ENCODE results near the gene METTL15.
"Not testable (repeated sequence)": the region's sequence is repeated elsewhere in the genome, so short reads cannot be mapped to it uniquely, and the experiment has no call there.

The METTL15 gene

GRCh38 chr11:28110108-28110820 is 2.1 kb downstream of the METTL15 start:
- DNase-seq (ENCODE audit: low read depth in 2 of 2) = peak in 1 of 2 donors; percentile 27

- DNase-seq (ENCODE audit: low read depth in 2 of 2) = no peak
Observed at GRCh38 chr11:28110821-28111200, 2.6 kb downstream of the METTL15 start.

- no peak for DNase-seq (ENCODE audit: low read depth in 2 of 2)
Observed at GRCh38 chr11:28114116-28114515, 5.9 kb downstream of the METTL15 start.

- DNase-seq (ENCODE audit: low read depth in 2 of 2) = no peak
Observed at GRCh38 chr11:28114731-28115130, 6.5 kb downstream of the METTL15 start.

GRCh38 chr11:28117712-28118111 is 9.5 kb downstream of the METTL15 start:
- DNase-seq (ENCODE audit: low read depth in 2 of 2) = no peak

GRCh38 chr11:28123151-28123581 is 15.0 kb downstream of the METTL15 start:
- DNase-seq (ENCODE audit: low read depth in 2 of 2) = no peak

- DNase-seq (ENCODE audit: low read depth in 2 of 2) = no peak
Observed at GRCh38 chr11:28132548-28132947, 24.4 kb downstream of the METTL15 start.

GRCh38 chr11:28133146-28133545 is 25.0 kb downstream of the METTL15 start:
- no peak for DNase-seq (ENCODE audit: low read depth in 2 of 2)

- not testable (repeated sequence) for DNase-seq (ENCODE audit: low read depth in 2 of 2)
Observed at GRCh38 chr11:28136157-28136556, 28.0 kb downstream of the METTL15 start.

- DNase-seq (ENCODE audit: low read depth in 2 of 2) = no peak
Observed at GRCh38 chr11:28137366-28137765, 29.2 kb downstream of the METTL15 start.

GRCh38 chr11:28137832-28138231 is 29.6 kb downstream of the METTL15 start:
- DNase-seq (ENCODE audit: low read depth in 2 of 2) = no peak

GRCh38 chr11:28139841-28140415 is 31.7 kb downstream of the METTL15 start:
- DNase-seq (ENCODE audit: low read depth in 2 of 2) = no peak

GRCh38 chr11:28140689-28141455 is 32.7 kb downstream of the METTL15 start:
- DNase-seq (ENCODE audit: low read depth in 2 of 2) = no peak

GRCh38 chr11:28142724-28143123 is 34.5 kb downstream of the METTL15 start:
- DNase-seq (ENCODE audit: low read depth in 2 of 2) = no peak

- DNase-seq (ENCODE audit: low read depth in 2 of 2) = no peak
Observed at GRCh38 chr11:28144808-28145207, 36.6 kb downstream of the METTL15 start.

- no peak for DNase-seq (ENCODE audit: low read depth in 2 of 2)
Observed at GRCh38 chr11:28146123-28146751, 38.0 kb downstream of the METTL15 start.

- no peak for DNase-seq (ENCODE audit: low read depth in 2 of 2)
Observed at GRCh38 chr11:28152743-28153142, 44.6 kb downstream of the METTL15 start.

GRCh38 chr11:28153586-28153985 is 45.4 kb downstream of the METTL15 start:
- no peak for DNase-seq (ENCODE audit: low read depth in 2 of 2)

GRCh38 chr11:28168718-28169117 is 60.5 kb downstream of the METTL15 start:
- no peak for DNase-seq (ENCODE audit: low read depth in 2 of 2)

- DNase-seq (ENCODE audit: low read depth in 2 of 2) = no peak
Observed at GRCh38 chr11:28169816-28170215, 61.6 kb downstream of the METTL15 start.

GRCh38 chr11:28170759-28171158 is 62.6 kb downstream of the METTL15 start:
- DNase-seq (ENCODE audit: low read depth in 2 of 2) = no peak

- DNase-seq (ENCODE audit: low read depth in 2 of 2) = no peak
Observed at GRCh38 chr11:28176351-28176750, 68.2 kb downstream of the METTL15 start.

All from stimulated activated CD8-positive, alpha-beta memory T cell treated with anti-CD3 and anti-CD28 coated beads, Interleukin-7, amount 100 ng/mL, for 1 hour (primary cell).